Effector memory CD8-positive, alpha-beta T cell (primary cell): ENCODE measurements around the gene ATXN10.
A peak's percentile ranks its signal among the peaks of the same experiment; 100 is the strongest.

ENCODE experiments used
- ATAC-seq: fragments of 150-1000 bp; cut with Tn5 transposase; replicated peaks from 2 replicates; pipeline ENCODE4 v1.10.0; 2021; ENCODE audit warnings: mild to moderate bottlenecking, moderate library complexity
- DNase-seq, 3 experiments: peaks; one replicate each; pipeline ENCODE4 v3.0.0; 2021
- H3K27ac Mint-ChIP-seq, 2 donors: one replicate each; pipeline ENCODE4 v1.8.0; 2022; ENCODE audit warnings: mild to moderate bottlenecking in 2 of 2, mixed read lengths in 2 of 2, moderate library complexity in 2 of 2
- H3K27me3 Mint-ChIP-seq, 2 donors: one replicate each; pipeline ENCODE4 v1.8.0; 2022; ENCODE audit warnings: mixed read lengths in 2 of 2
- H3K36me3 Mint-ChIP-seq: one replicate; pipeline ENCODE4 v1.8.0; 2022; ENCODE audit warnings: mild to moderate bottlenecking, moderate library complexity, mixed read lengths; ENCODE audit not compliant: insufficient read depth
- H3K4me1 Mint-ChIP-seq, 2 donors: one replicate each; pipeline ENCODE4 v1.8.0; 2022; ENCODE audit warnings: low read depth in 2 of 2, mixed read lengths in 2 of 2
- H3K4me3 Mint-ChIP-seq, 2 donors: one replicate each; pipeline ENCODE4 v1.8.0; 2022; ENCODE audit warnings: mild to moderate bottlenecking in 2 of 2, mixed read lengths in 2 of 2, moderate library complexity in 2 of 2
- H3K9me3 Mint-ChIP-seq, 2 donors: one replicate each; pipeline ENCODE4 v1.8.0; 2022; ENCODE audit warnings: mixed read lengths in 2 of 2

The ATXN10 gene

DNA sequence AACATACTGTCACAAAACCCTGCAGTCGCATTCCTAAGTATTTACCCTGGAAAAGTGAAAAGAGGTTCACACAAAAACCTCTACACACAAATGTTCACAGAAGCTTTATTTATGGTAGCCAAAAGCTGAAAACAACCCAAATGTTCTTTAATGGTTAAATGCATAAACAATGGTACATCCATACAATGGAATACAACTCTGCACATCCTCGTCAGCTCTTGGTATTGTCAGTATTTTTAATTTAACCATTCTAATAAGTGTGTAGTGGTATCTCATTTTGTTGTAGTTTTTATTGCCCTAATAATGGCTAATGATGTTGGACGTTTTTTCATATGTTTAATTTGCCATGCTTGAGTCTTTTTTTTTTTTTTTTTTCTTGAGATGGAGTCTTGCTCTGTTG is 99.4 kb downstream of the ATXN10 start:
- H3K9me3 Mint-ChIP-seq: no peaks in the 10 kb centered on the region
- ATAC-seq: no peak
- DNase-seq: no peak
- no peak overlapping the region for H3K4me3 Mint-ChIP-seq
- no peak overlapping the region for H3K27ac Mint-ChIP-seq
- H3K4me1 Mint-ChIP-seq: peaks cover 5 to 24% of the 10 kb centered on the region in 2 donors
- H3K27me3 Mint-ChIP-seq: no peaks in the 10 kb centered on the region
- H3K36me3 Mint-ChIP-seq: peaks cover 10% of the 10 kb centered on the region

DNA sequence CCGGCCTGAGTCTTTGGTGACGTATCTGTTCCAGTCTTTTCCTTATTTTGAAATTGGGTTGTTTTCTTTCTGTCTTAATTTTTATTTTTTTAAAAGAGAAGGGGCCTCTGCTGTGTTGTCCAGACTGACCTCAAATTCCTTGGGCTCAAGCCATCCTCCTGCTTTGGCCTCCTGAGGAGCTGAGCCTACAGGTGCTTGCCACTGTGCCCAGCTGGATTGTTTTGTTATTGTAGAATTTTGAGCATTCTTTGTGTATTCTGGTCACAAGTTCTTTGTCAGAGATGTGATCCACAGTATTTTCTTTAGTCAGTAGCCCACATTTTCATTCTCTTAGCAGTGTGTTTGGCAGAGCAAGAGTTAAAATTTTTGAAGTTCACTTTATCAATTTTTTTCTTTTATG is 100.1 kb downstream of the ATXN10 start:
- Mint-ChIP-seq H3K4me1 (peaks cover 5 to 24% of the 10 kb centered on the region in 2 donors), H3K9me3 (no peaks in the 10 kb centered on the region), H3K27me3 (no peaks in the 10 kb centered on the region), H3K36me3 (peaks cover 14% of the 10 kb centered on the region), H3K27ac (peak overlapping the region in 1 of 2 donors; percentile 22), H3K4me3 (no peak overlapping the region)
- DNase-seq: no peak
- ATAC-seq: no peak

DNA sequence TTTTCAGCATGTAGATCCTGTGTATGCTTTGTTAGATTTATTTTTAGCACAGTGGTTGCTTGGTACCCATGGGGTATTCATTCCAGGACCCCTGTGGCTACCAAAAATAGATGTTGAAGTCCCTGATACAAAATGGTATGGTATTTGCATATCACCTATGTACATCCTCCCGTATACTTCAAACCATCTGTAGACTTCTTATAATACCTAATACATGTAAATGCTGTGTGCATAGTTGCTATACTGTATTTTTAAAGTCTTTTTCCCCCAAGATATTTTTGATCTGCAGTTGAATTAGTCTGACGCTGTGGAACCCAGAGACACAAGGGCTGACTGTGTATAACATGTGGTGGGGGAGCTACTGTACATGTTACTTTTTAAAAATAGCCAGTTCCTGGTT is 101.1 kb downstream of the ATXN10 start:
- Mint-ChIP-seq H3K36me3 (peaks cover 10% of the 10 kb centered on the region), H3K4me3 (no peak overlapping the region), H3K9me3 (no peaks in the 10 kb centered on the region), H3K27me3 (no peaks in the 10 kb centered on the region), H3K27ac (no peak overlapping the region), H3K4me1 (peaks cover 8 to 24% of the 10 kb centered on the region in 2 donors)
- ATAC-seq (no peak), DNase-seq (no peak)

DNA sequence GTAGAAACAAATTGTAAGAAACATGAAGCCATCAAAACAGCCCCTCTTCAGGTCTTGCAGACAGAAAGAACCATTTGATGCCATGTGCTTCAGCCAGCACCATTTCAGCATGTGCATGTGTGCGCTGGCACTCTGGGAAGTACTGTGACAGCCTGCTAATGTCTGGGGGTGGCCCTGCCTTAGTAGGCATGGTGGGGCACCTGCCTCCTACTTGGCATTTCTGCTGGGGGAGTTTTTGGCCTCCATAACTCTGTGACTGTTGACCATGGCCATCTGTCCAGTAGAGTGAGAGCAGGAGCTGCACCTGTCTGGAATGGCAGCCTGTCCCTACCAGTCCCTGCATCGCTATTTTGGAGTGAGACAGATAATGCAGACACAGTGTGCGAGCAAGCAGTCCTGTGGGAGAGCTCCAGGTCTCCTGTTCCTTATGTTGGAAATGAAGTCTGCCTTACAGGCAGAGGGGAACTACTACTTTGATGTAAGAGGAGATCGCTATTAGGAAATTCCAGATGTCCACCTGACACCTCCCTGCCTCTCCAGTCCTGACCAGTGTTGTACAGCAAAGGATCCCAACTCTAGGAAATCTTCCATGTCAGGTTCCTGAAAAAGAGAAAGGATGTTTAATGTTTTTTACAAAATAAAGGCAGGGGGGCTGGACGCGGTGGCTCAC is 102.5 kb downstream of the ATXN10 start:
- DNase-seq (no peak), ATAC-seq (no peak)
- no peak overlapping the region for H3K4me3 Mint-ChIP-seq
- H3K27me3 Mint-ChIP-seq: no peaks in the 10 kb centered on the region
- peaks cover 8 to 16% of the 10 kb centered on the region in 2 donors for H3K4me1 Mint-ChIP-seq
- peaks cover 10% of the 10 kb centered on the region for H3K36me3 Mint-ChIP-seq
- no peaks in the 10 kb centered on the region for H3K9me3 Mint-ChIP-seq
- peak overlapping the region in 1 of 2 donors; percentile 20 for H3K27ac Mint-ChIP-seq

DNA sequence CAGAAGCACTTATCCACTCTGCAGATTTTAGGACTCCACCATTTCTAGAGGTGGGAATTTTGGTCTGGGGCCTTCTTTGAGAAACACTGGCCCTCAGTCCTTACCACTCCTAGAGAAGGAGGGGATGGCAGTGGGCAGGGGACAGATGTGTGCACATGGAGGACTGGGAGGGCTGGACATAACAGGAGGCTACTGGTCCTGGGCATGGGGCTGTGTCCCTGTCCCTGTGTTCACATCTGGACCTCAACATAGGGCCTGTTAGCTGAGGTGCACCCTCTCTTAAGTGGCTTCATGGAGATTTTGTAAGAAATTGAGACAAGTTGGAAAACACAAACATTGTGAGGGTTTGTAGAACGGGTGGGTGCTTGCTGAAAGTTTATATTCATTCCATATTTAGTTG is 103.4 kb downstream of the ATXN10 start:
- H3K36me3 Mint-ChIP-seq: peaks cover 10% of the 10 kb centered on the region
- no peak for ATAC-seq

DNA sequence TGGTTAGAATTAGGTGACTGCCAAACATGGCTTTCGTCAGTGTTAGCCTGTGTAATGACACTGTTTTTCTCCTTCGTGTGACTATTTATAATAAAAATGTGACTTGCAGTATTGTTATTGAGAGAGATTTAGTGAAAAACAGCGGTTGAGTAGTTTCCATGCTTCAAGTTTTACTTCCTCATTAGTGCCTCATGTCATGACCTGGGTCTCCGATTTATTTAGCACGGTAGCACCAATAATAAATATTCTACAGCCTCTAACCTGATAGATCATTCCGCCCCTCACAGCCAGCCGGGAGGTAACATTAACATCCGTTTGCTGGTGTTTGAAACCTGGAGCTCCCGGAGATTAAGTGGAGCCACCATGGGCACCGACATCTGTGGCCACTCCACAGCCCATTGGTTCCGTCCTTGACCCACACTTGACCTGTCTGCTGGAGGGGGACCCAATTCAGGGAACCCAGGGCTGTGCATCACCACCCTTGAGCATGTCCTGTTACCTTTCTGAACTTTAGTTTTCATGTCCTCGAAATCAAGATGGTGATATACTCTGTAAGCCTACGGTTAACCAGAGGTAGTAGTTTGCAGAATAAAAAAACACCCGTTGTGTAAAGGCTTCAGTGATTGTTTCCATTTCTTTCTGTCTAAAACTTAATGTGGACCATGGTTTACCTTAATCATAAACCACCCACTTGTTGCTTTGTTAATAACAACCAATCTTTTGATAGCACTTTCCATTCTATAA is 104.1 kb downstream of the ATXN10 start:
- peaks cover 7 to 8% of the 10 kb centered on the region in 2 donors for H3K4me1 Mint-ChIP-seq
- no peak for ATAC-seq
- no peaks in the 10 kb centered on the region for H3K27me3 Mint-ChIP-seq
- H3K4me3 Mint-ChIP-seq: no peak overlapping the region
- no peak for DNase-seq
- peaks cover 10% of the 10 kb centered on the region for H3K36me3 Mint-ChIP-seq
- no peak overlapping the region for H3K27ac Mint-ChIP-seq
- H3K9me3 Mint-ChIP-seq: no peaks in the 10 kb centered on the region

More for the DNA sequence above, 103.4 kb downstream of the ATXN10 start:
- Mint-ChIP-seq H3K27ac (peak overlapping the region in 1 of 2 donors; percentile 20), H3K27me3 (no peaks in the 10 kb centered on the region), H3K9me3 (no peaks in the 10 kb centered on the region), H3K4me3 (no peak overlapping the region), H3K4me1 (peaks cover 7 to 12% of the 10 kb centered on the region in 2 donors)
- DNase-seq: no peak

DNA sequence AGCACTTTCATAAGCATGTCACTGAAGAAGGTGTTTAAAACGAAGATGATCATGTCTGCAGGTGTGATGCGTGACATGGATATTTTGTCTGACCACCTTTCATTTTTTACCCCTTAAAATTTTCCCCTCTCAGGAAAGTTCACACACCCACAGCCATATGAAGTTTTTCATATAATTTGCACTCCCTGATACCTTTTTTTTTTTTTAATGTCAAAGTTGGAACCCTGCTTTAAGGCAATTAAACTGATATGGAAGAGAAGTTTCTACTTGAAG is 104.6 kb downstream of the ATXN10 start:
- ATAC-seq (no peak), DNase-seq (no peak)
- no peaks in the 10 kb centered on the region for H3K27me3 Mint-ChIP-seq
- H3K4me1 Mint-ChIP-seq: peaks cover 9 to 11% of the 10 kb centered on the region in 2 donors
- no peak overlapping the region for H3K4me3 Mint-ChIP-seq
- peaks cover 10% of the 10 kb centered on the region for H3K36me3 Mint-ChIP-seq
- H3K27ac Mint-ChIP-seq: no peak overlapping the region
- no peaks in the 10 kb centered on the region for H3K9me3 Mint-ChIP-seq

DNA sequence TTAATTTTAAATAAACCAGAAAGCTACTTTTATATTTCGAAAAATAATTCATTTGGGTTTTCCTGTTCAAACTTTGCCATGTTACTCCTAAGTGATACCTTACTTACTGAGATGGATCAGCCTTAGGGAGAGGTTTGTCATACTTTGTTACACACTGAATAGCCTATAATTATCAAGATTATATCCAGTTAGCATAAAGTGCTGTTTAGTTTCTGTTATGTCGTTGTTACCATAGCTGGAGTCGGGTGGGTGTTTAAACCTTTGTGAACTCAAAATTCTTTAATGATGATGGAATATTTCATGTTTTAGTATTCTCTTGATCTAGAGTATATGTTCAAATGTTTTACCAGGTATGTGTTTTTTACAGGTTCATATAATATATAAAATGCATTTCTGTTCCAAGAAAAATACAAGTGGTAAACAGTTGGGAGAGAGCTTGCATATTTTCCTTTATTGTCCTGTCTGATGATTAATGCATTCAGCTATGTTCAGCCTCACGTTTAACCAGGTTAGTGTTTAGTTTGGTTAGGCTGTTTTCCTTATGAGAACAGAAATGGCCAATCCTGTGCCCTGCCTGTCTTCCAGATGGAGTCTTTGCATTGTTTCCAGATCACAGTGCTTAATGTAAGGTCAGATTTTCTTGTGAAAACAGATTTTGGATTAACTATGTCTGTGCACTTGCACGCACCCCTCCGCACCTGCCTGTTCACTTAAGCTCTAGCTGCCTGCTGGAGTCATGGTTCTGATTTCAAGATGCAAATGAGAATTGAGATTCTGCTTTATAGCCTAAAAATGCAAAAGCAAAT is 105.6 kb downstream of the ATXN10 start:
- ATAC-seq (no peak), DNase-seq (no peak)
- Mint-ChIP-seq H3K4me1 (peaks cover 10 to 11% of the 10 kb centered on the region in 2 donors), H3K36me3 (peaks cover 10% of the 10 kb centered on the region), H3K9me3 (no peaks in the 10 kb centered on the region), H3K4me3 (no peak overlapping the region), H3K27me3 (no peaks in the 10 kb centered on the region), H3K27ac (no peak overlapping the region)

DNA sequence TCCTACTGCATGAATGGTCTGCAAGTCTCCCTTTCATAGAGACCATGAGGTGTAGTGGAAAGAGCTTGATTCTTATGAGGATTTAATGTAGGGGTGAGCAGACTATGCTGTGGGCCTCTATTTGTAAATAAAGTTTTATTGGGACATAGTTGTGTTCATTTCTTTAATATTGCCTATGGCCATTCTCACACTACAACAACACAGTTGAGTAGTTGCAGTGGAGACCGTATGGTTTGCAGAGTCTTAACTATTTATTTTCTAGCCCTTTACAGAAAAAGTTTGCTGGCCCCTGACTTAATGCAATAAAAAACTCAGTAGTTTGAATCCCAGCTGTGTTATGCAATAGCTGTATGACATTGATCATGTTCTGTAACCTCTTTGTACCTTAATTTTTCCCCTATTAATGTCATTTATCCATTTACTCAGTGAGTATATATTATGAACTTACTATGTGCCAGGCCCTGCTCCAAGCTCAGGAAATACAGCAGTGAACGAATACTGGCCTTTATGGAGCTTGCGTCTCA is 106.3 kb downstream of the ATXN10 start:
- peaks cover 10 to 11% of the 10 kb centered on the region in 2 donors for H3K4me1 Mint-ChIP-seq
- ATAC-seq (no peak), DNase-seq (no peak)
- no peak overlapping the region for H3K27ac Mint-ChIP-seq
- H3K36me3 Mint-ChIP-seq: peaks cover 10% of the 10 kb centered on the region
- no peaks in the 10 kb centered on the region for H3K9me3 Mint-ChIP-seq
- H3K27me3 Mint-ChIP-seq: no peaks in the 10 kb centered on the region
- no peak overlapping the region for H3K4me3 Mint-ChIP-seq

DNA sequence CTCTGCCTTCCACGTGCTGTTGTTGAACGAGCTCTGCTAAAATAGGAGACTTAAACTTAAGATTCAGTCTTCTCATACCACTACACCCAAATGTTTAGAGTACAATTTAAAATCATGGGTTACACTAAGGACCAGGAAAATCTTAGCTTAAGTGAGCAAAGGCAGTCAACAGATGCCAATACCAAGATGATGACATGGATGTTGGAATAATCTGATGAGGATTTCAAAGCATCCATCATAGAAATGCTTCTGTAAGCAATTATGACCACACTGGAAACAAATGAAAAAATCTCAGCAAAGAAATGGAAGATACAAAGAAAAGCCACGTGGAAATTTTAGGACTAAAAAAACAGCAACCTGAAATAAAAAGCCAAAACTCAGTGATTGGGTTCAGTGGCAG is 109.8 kb downstream of the ATXN10 start:
- Mint-ChIP-seq H3K36me3 (peaks cover 4% of the 10 kb centered on the region), H3K4me3 (no peak overlapping the region), H3K4me1 (peaks cover 6 to 11% of the 10 kb centered on the region in 2 donors), H3K9me3 (no peaks in the 10 kb centered on the region), H3K27ac (no peak overlapping the region), H3K27me3 (no peaks in the 10 kb centered on the region)
- DNase-seq (no peak), ATAC-seq (no peak)

DNA sequence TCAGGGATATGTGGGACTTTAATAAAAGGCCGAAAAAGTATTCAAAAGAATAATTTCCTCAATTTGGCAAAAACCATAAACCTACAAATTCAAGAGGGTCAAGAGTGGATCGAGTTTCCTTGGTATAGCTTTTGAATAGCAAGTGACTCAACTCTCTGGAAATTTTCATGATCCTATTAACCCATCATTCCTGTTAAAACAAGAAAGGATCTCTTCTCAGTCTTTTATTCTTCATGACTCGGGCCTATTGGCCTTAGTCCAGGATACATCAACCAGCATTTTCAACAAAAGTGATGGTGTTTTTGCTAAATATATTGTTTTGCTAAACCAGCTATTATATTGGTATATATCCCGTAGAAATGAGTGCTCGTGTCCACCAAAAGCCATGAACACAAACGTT is 110.3 kb downstream of the ATXN10 start:
- DNase-seq (no peak), ATAC-seq (no peak)
- Mint-ChIP-seq H3K9me3 (no peaks in the 10 kb centered on the region), H3K36me3 (peaks cover 4% of the 10 kb centered on the region), H3K27ac (no peak overlapping the region), H3K27me3 (no peaks in the 10 kb centered on the region), H3K4me3 (no peak overlapping the region), H3K4me1 (peaks cover 6 to 11% of the 10 kb centered on the region in 2 donors)

DNA sequence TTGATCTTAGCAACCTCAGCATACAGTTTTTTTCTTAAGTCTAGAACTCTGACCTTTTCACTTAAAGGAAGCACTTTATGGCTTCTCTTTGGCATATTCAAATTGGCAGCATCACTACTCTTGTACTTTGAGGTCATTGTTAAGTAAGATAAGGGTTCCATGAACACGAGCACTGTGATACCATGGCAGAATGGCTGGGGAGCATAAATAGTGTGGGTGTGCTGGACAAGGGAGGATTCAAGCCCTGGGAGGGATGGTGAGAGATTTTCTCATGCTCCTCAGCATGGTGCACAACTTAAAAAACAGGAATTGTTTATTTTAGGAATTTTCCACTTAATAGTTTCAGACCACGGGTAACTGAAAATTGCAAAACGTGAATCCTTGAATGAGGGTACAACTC is 111.4 kb downstream of the ATXN10 start:
- Mint-ChIP-seq H3K4me1 (peaks cover 6 to 8% of the 10 kb centered on the region in 2 donors), H3K27me3 (no peaks in the 10 kb centered on the region), H3K4me3 (no peak overlapping the region), H3K9me3 (no peaks in the 10 kb centered on the region), H3K27ac (no peak overlapping the region), H3K36me3 (peaks cover 4% of the 10 kb centered on the region)
- ATAC-seq (no peak), DNase-seq (no peak)

DNA sequence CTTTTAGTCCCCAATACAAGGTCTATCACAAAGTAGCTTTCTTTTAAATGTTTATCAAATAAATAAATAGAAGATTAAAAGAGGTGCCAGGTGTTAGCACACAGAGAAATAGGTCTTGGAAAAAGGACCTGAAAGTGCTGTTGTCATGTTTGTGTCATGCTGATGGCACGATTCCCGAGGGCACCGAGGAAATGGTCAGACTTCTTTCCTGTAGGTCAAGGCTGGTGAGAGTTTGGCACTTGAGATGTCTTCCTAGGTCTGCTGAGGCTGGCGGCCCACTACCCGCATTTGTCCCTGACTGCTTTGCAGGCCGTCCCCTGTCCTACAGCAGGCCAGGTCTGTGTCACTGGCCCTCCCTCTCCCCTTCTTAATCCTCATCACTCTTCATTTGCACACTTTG is 112.1 kb downstream of the ATXN10 start:
- Mint-ChIP-seq H3K27ac (peak overlapping the region in 1 of 2 donors; percentile 67), H3K4me1 (peaks cover 6 to 8% of the 10 kb centered on the region in 2 donors), H3K36me3 (peaks cover 4% of the 10 kb centered on the region), H3K27me3 (no peaks in the 10 kb centered on the region), H3K4me3 (no peak overlapping the region), H3K9me3 (no peaks in the 10 kb centered on the region)
- ATAC-seq (no peak), DNase-seq (no peak)
